H1 (cell line): ENCODE data around the gene ZBED5. TPM values are rescaled to one million over a fixed set of nuclear protein-coding genes. Genes with fewer than 3 reads are reported as not detected.

Experiments used
- CTCF ChIA-PET: fragments of 300-600 bp; sonication (Branson Sonifier 250); formaldehyde crosslinking; loops from one replicate; lab custom pipeline; 2021; ENCODE audit not compliant: partially characterized antibody; lab: Charles Lee
- POLR2A ChIA-PET: fragments of 300-600 bp; sonication (Branson Sonifier 250); formaldehyde crosslinking; loops from one replicate; lab custom pipeline; 2021; ENCODE audit warnings: inconsistent platforms; ENCODE audit not compliant: partially characterized antibody; lab: Charles Lee
- DNase-seq, 2 experiments: peaks; one replicate each; pipeline versions ENCODE4 v3.0.0 to v3.0.0-alpha.2; 2010 to 2022; ENCODE audit warnings: low spot score in 2 of 2, low read depth in 1 of 2, mixed read lengths in 1 of 2
- FAIRE-seq: peaks from 2 replicates; lab custom pipeline; 2011; peaks lifted over from hg19 to GRCh38; lab: Jason Lieb, UNC
- H2AFZ ChIP-seq: 2 replicates; pipeline ENCODE4 v1.8.1; 2012; ENCODE audit warnings: low read length, inconsistent platforms
- H2AK5ac ChIP-seq: 2 replicates; pipeline ENCODE4 v1.6.1; 2013; ENCODE audit warnings: low read depth, low read length
- H2BK120ac ChIP-seq: replicated peaks from 2 replicates; pipeline ENCODE3; 2013; ENCODE audit warnings: low read depth, low read length, inconsistent platforms
- H2BK12ac ChIP-seq: 2 replicates; pipeline ENCODE4 v1.6.1; 2013; ENCODE audit warnings: low read depth, low read length
- H2BK15ac ChIP-seq: 2 replicates; pipeline ENCODE4 v1.6.1; 2013; ENCODE audit warnings: low read length
- H2BK20ac ChIP-seq: 2 replicates; pipeline ENCODE4 v1.6.1; 2013; ENCODE audit warnings: low read length
- H2BK5ac ChIP-seq: 2 replicates; pipeline ENCODE4 v1.6.1; 2013; ENCODE audit warnings: low read depth, low read length
- H3K14ac ChIP-seq: 2 replicates; pipeline ENCODE4 v1.6.1; 2013; ENCODE audit warnings: inconsistent platforms; ENCODE audit not compliant: insufficient read length
- H3K18ac ChIP-seq: 2 replicates; pipeline ENCODE4 v1.6.1; 2013; ENCODE audit warnings: low read length; ENCODE audit errors: extremely low read depth
- H3K23ac ChIP-seq: 2 replicates; pipeline ENCODE4 v1.6.1; 2013; ENCODE audit warnings: inconsistent platforms; ENCODE audit not compliant: insufficient read length
- H3K23me2 ChIP-seq: 2 replicates; pipeline ENCODE4 v1.6.1; 2013; ENCODE audit warnings: low read depth, low read length
- H3K27ac ChIP-seq: 2 replicates; pipeline ENCODE4 v1.6.1; 2011; ENCODE audit warnings: low read depth, low read length, inconsistent platforms
- H3K27me3 ChIP-seq, 4 experiments: replicated peaks in 1 of 4; 1 replicate in 1 of 4; 2 replicates in 3 of 4; pipeline versions ENCODE4 v1.6.1 to v1.8.1; 2011 to 2013; ENCODE audit warnings: low read length in 3 of 4, mild to moderate bottlenecking in 3 of 4, inconsistent platforms in 2 of 4, mixed read lengths in 2 of 4, moderate library complexity in 1 of 4; ENCODE audit not compliant: control insufficient read depth in 3 of 4, insufficient read depth in 3 of 4; ENCODE audit errors: extremely low read depth in 1 of 4
- H3K36me3 ChIP-seq, 4 experiments: 2 replicates each; pipeline versions ENCODE4 v1.6.1 to v1.8.1; 2011 to 2013; ENCODE audit warnings: mild to moderate bottlenecking in 4 of 4, low read length in 3 of 4, moderate library complexity in 2 of 4, control low read depth in 1 of 4, inconsistent platforms in 1 of 4; ENCODE audit not compliant: insufficient read depth in 4 of 4, control insufficient read depth in 2 of 4
- H3K4ac ChIP-seq: replicated peaks from 2 replicates; pipeline ENCODE3; 2013; ENCODE audit warnings: low read length, low read depth, mixed read lengths, inconsistent platforms; ENCODE audit not compliant: insufficient read length
- H3K4me1 ChIP-seq, 4 experiments: replicated peaks in 1 of 4; 1 replicate in 1 of 4; 2 replicates in 3 of 4; pipeline versions ENCODE4 v1.6.1 to v1.8.1; 2011 to 2013; ENCODE audit warnings: low read length in 3 of 4, inconsistent platforms in 2 of 4, mixed read lengths in 1 of 4; ENCODE audit not compliant: insufficient read depth in 4 of 4, control insufficient read depth in 3 of 4
- H3K4me2 ChIP-seq, 2 experiments: 2 replicates each; pipeline versions ENCODE4 v1.6.1 to v1.8.1; 2011 to 2013; ENCODE audit warnings: low read depth in 2 of 2, low read length in 2 of 2, control low read depth in 1 of 2, inconsistent platforms in 1 of 2, mild to moderate bottlenecking in 1 of 2; ENCODE audit not compliant: insufficient read depth in 1 of 2
- H3K4me3 ChIP-seq, 4 experiments: fragments of 200-600, 300-600 bp in 1 of 4; sonication (generic), shearing (Covaris generic), sonication (Bioruptor Twin) in 1 of 4; 2 replicates each; pipeline versions ENCODE4 v1.5.1 to v1.8.1; 2011 to 2016; ENCODE audit warnings: low read length in 4 of 4, low read depth in 3 of 4, control low read depth in 2 of 4, inconsistent platforms in 2 of 4, mild to moderate bottlenecking in 2 of 4, mixed read lengths in 1 of 4, moderate library complexity in 1 of 4; ENCODE audit not compliant: insufficient read depth in 2 of 4; ENCODE audit errors: extremely low read depth in 1 of 4
- H3K56ac ChIP-seq: replicated peaks from 2 replicates; pipeline ENCODE3; 2013; ENCODE audit warnings: low read depth, mild to moderate bottlenecking, mixed read lengths, low read length, inconsistent platforms; ENCODE audit not compliant: insufficient read length
- H3K79me1 ChIP-seq: 2 replicates; pipeline ENCODE4 v1.6.1; 2013; ENCODE audit warnings: low read depth, low read length, control low read depth
- H3K79me2 ChIP-seq, 2 experiments: 2 replicates each; pipeline versions ENCODE4 v1.6.1 to v1.8.1; 2012 to 2013; ENCODE audit warnings: low read length in 2 of 2, mild to moderate bottlenecking in 2 of 2, inconsistent platforms in 1 of 2; ENCODE audit not compliant: insufficient read depth in 2 of 2, control insufficient read depth in 1 of 2
- H3K9ac ChIP-seq, 4 experiments: replicated peaks in 1 of 4; 1 replicate in 1 of 4; 2 replicates in 3 of 4; pipeline versions ENCODE4 v1.6.1 to v1.8.1; 2011 to 2013; ENCODE audit warnings: low read depth in 3 of 4, low read length in 3 of 4, control low read depth in 2 of 4, mild to moderate bottlenecking in 2 of 4, moderate library complexity in 2 of 4, inconsistent platforms in 1 of 4; ENCODE audit errors: extremely low read depth in 1 of 4
- H3K9me3 ChIP-seq, 2 experiments: 2 replicates each; pipeline versions ENCODE4 v1.6.1 to v1.8.1; 2012 to 2013; ENCODE audit warnings: mild to moderate bottlenecking in 2 of 2, moderate library complexity in 2 of 2, control low read depth in 1 of 2, inconsistent platforms in 1 of 2, low read depth in 1 of 2, low read length in 1 of 2, mixed read lengths in 1 of 2; ENCODE audit not compliant: insufficient read depth in 2 of 2
- H4K20me1 ChIP-seq, 2 experiments: replicated peaks in 1 of 2; 2 replicates each; pipeline versions ENCODE3 to v1.8.1; 2011 to 2013; ENCODE audit warnings: inconsistent platforms in 2 of 2, low read length in 2 of 2, mild to moderate bottlenecking in 1 of 2; ENCODE audit not compliant: insufficient read depth in 2 of 2, control insufficient read depth in 1 of 2
- H4K5ac ChIP-seq: 2 replicates; pipeline ENCODE4 v1.6.1; 2013; ENCODE audit warnings: low read length, low read depth, mixed read lengths, inconsistent platforms; ENCODE audit not compliant: insufficient read length
- H4K8ac ChIP-seq: 2 replicates; pipeline ENCODE4 v1.8.0; 2013; ENCODE audit warnings: mild to moderate bottlenecking, moderate library complexity, low read length, inconsistent platforms; ENCODE audit not compliant: insufficient read depth; ENCODE audit errors: extremely low read depth
- H4K91ac ChIP-seq: replicated peaks from 2 replicates; pipeline ENCODE3; 2013; ENCODE audit warnings: low read length, mixed read lengths, inconsistent platforms; ENCODE audit not compliant: insufficient read length
- CTCF ChIP-seq, 3 experiments: IDR thresholded peaks; 1 replicate in 2 of 3; 2 replicates in 1 of 3; pipeline versions ENCODE4 v1.5.1 to v1.6.1; 2011; ENCODE audit warnings: low read length in 3 of 3, mild to moderate bottlenecking in 3 of 3, inconsistent platforms in 2 of 3, low read depth in 1 of 3, moderate library complexity in 1 of 3; ENCODE audit not compliant: insufficient read depth in 1 of 3; ENCODE audit errors: control extremely low read depth in 1 of 3
- JUN ChIP-seq: IDR thresholded peaks from 2 replicates; pipeline ENCODE4 v1.6.1; 2011; ENCODE audit warnings: low read depth, mild to moderate bottlenecking, improper control_type of control experiment, low read length
- KDM4A ChIP-seq: IDR thresholded peaks from one replicate; pipeline ENCODE4 v1.7.1; 2012; ENCODE audit warnings: low read depth, mild to moderate bottlenecking, moderate library complexity, low read length, inconsistent platforms; ENCODE audit not compliant: severe bottlenecking
- POLR2A ChIP-seq, 2 experiments: IDR thresholded peaks; 1 replicate in 1 of 2; 2 replicates in 1 of 2; pipeline ENCODE4 v1.6.1; 2011; ENCODE audit warnings: low read depth in 2 of 2, low read length in 2 of 2, mild to moderate bottlenecking in 2 of 2; ENCODE audit errors: control extremely low read depth in 1 of 2
- SIN3A ChIP-seq, 2 experiments: IDR thresholded peaks in 1 of 2; conservative IDR thresholded peaks in 1 of 2; 2 replicates each; pipeline ENCODE4 v1.6.1; 2011 to 2012; ENCODE audit warnings: low read length in 2 of 2, improper control_type of control experiment in 1 of 2, low read depth in 1 of 2, mild to moderate bottlenecking in 1 of 2
- TEAD4 ChIP-seq: IDR thresholded peaks from 2 replicates; pipeline ENCODE4 v1.6.1; 2012; ENCODE audit warnings: low read depth, low read length, inconsistent platforms, mixed read lengths
- WGBS, 2 experiments: shearing (Covaris generic) in 1 of 2; methylation state at CpG; one replicate each; pipeline versions ENCODE4 v1.1.6 to v1.1.7; 2013 to 2015; ENCODE audit warnings: low lambda C conversion rate in 2 of 2, mixed read lengths in 2 of 2, inconsistent platforms in 1 of 2, low coverage in 1 of 2, missing lambda C conversion rate in 1 of 2; ENCODE audit not compliant: insufficient replicate concordance in 2 of 2, insufficient coverage in 1 of 2, insufficient read length in 1 of 2; ENCODE audit errors: extremely low coverage in 1 of 2, missing lambda C conversion rate in 1 of 2; 5-methylcytosine and 5-hydroxymethylcytosine counted together
- polyA plus RNA-seq, 7 experiments: library from polyadenylated mRNA; depleted of rRNA in 3 of 7; stranded (reverse) in 5 of 7; unstranded in 2 of 7; fragments of >200 nt in 5 of 7; fragments of 200-250 nt in 2 of 7; gene quantifications; 1 replicate in 5 of 7; 2 replicates in 1 of 7; 4 replicates in 1 of 7; pipeline versions ENCODE4 v1.2.1 to v1.2.3, GENCODE V29; 2011 to 2013; ENCODE audit warnings: missing spikeins in 2 of 7, mixed read lengths in 2 of 7
- total RNA-seq: library from RNA; stranded (reverse); fragmentation: NEBNext Ultra II Directional; extraction: Animal tissue kit (Norgen Biotek cat#: 25700); gene quantifications from 2 replicates; pipeline ENCODE4 v1.2.1, GENCODE V29; 2021

ZBED5 gene
- total and polyA plus RNA-seq, 2 of the 8 experiments (the other 6 are each of a cell fraction or from before 2014, with no cell fraction given) = 54.2 to 94.7 TPM

GRCh38 chr11:10818594-10818993, 39.3 kb downstream of the ZBED5 start:
- Histone ChIP-seq H3K9me3 (no peaks in the 10 kb centered on the region), H3K4me3 (no peak overlapping the region), H4K5ac (no peak overlapping the region), H3K14ac (no peak overlapping the region), H3K79me1 (no peaks in the 10 kb centered on the region), H2BK15ac (no peak overlapping the region), H3K4ac (no peak overlapping the region), H2BK5ac (no peak overlapping the region), H2AFZ (no peak overlapping the region), H3K23me2 (peaks cover 1% of the 10 kb centered on the region; the same call in 1 of the 2 replicates), H3K23ac (no peak overlapping the region), H2BK20ac (no peak overlapping the region), H3K27me3 (no peaks in the 10 kb centered on the region), H3K56ac (no peak overlapping the region), H3K9ac (no peak overlapping the region), H2AK5ac (no peak overlapping the region), H3K4me1 (no peaks in the 10 kb centered on the region), H4K20me1 (no peaks in the 10 kb centered on the region), H3K27ac (no peak overlapping the region), H3K4me2 (no peak overlapping the region), H3K18ac (no peak overlapping the region), H2BK120ac (no peak overlapping the region), H3K36me3 (no peaks in the 10 kb centered on the region), H4K91ac (no peak overlapping the region), H2BK12ac (no peak overlapping the region), H3K79me2 (no peaks in the 10 kb centered on the region), H4K8ac (no peak overlapping the region)
- CTCF ChIA-PET = no interaction called here
- WGBS, 2 experiments = 69% methylated on average over 1 of the region's 1 CpG; no CpG with 5 or more reads in 1 of the 2 experiments
- no peak for TF ChIP-seq SIN3A (conservative IDR thresholded peaks at IDR 0.05 in 1 of 2, IDR thresholded peaks at IDR 0.05 in 1 of 2; ENCODE audit: low read depth in 1 of 2, low read length in 2 of 2)
- no peak for TF ChIP-seq KDM4A
- TF ChIP-seq CTCF (IDR thresholded peaks at IDR 0.05; ENCODE audit: control extremely low read depth in 1 of 3, insufficient read depth in 1 of 3, low read depth in 1 of 3, low read length in 3 of 3) = no peak
- TF ChIP-seq JUN = no peak
- no peak for TF ChIP-seq POLR2A (IDR thresholded peaks at IDR 0.05; ENCODE audit: control extremely low read depth in 1 of 2, low read depth in 2 of 2, low read length in 2 of 2)
- TF ChIP-seq TEAD4 = no peak
- DNase-seq (no peak), FAIRE-seq (no peak)
- POLR2A ChIA-PET = interaction anchor here (20.1 kb wide), 1 partner anchor 22 kb away, joined by 595 read pairs; the partner anchor contains the start of gene EIF4G2
